ENCODE measurements around the gene TSR2. TPM values are rescaled to one million over a fixed set of nuclear protein-coding genes. Genes with fewer than 3 reads are reported as not detected.

The TSR2 gene
- total RNA-seq, 2 donors from 2014 or later, result 24.8 to 30.1 TPM

DNA sequence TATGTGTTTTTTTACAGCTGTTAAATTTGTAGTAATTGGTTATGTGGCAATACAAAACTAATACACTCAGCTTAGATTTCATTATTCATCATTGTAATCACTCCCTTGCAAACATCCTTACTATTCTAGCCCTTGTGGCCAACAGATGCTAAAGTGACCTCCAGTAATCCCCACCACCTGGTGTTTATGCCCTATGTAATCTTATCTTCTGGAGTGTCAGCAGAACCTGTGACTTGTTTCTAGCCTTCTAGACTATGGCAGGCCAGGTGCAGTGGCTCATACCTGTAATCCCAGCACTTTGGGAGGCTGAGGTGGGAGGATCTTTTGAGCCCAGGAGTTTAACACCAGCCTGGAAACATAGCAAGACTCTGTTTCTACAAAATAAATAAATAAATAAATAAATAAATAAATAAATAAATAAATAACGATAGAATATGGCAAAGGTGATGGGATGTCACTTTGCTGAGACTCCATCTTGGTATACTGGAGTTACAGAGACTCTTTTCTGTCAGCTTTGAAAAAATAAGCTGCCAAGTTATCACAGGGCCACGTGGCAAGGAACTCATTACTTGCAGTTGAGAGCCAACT, 12.3 kb upstream of the TSR2 start:
- Histone ChIP-seq H3K9me3 (no peaks in the 10 kb centered on the region), H3K4me3 (no peak overlapping the region), H3K36me3 (no peaks in the 10 kb centered on the region), H3K27ac (no peak overlapping the region), H3K27me3 (replicated peaks; ENCODE audit: insufficient read depth) (no peaks in the 10 kb centered on the region), H3K4me1 (ENCODE audit: control insufficient read depth in 1 of 2, low read depth in 2 of 2) (no peaks in the 10 kb centered on the region)
- DNase-seq (ENCODE audit: low spot score), result no peak
- no peak for TF ChIP-seq CTCF (IDR thresholded peaks at IDR 0.05)
- ATAC-seq (ENCODE audit: insufficient number of reproducible peaks, low FRiP score, low read depth), result no peak

GRCh38 chrX:54430519-54430918, 9.7 kb upstream of the TSR2 start:
- no peak for TF ChIP-seq CTCF (IDR thresholded peaks at IDR 0.05)
- DNase-seq (ENCODE audit: low spot score) (no peak), ATAC-seq (ENCODE audit: insufficient number of reproducible peaks, low FRiP score, low read depth) (no peak)
- Histone ChIP-seq H3K36me3 (no peaks in the 10 kb centered on the region), H3K27ac (no peak overlapping the region), H3K27me3 (replicated peaks; ENCODE audit: insufficient read depth) (no peaks in the 10 kb centered on the region), H3K9me3 (no peaks in the 10 kb centered on the region), H3K4me3 (no peak overlapping the region), H3K4me1 (ENCODE audit: control insufficient read depth in 1 of 2, low read depth in 2 of 2) (no peaks in the 10 kb centered on the region)

DNA sequence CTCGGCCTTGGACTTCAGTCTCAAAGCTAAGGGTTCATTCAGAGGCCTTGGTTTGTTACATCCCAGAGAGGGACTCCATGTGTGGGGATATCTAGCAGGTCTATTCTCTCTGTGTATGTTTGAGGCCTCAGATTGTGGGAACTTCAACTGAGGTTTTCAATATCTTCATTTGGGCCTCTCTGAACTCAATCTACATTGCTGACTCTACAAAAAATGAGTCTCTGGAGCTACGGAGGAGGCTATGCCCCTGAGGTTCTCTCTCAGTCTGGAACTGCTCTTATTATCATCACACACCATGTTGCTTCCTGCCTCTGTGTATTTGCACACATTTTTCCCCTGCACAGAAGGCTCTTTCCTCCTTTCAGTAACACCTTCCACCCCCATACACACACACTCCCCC, 5.1 kb upstream of the TSR2 start:
- Histone ChIP-seq H3K36me3 (no peaks in the 10 kb centered on the region), H3K27ac (no peak overlapping the region), H3K4me1 (ENCODE audit: control insufficient read depth in 1 of 2, low read depth in 2 of 2) (no peaks in the 10 kb centered on the region), H3K4me3 (no peak overlapping the region), H3K27me3 (replicated peaks; ENCODE audit: insufficient read depth) (no peaks in the 10 kb centered on the region), H3K9me3 (no peaks in the 10 kb centered on the region)
- TF ChIP-seq CTCF (IDR thresholded peaks at IDR 0.05), result no peak
- no peak for DNase-seq (ENCODE audit: low spot score)
- ATAC-seq (ENCODE audit: insufficient number of reproducible peaks, low FRiP score, low read depth), result no peak

GRCh38 chrX:54442790-54443189, 2.6 kb downstream of the TSR2 start:
- no peak overlapping the region for H3K4me3 ChIP-seq
- no peak for TF ChIP-seq CTCF (IDR thresholded peaks at IDR 0.05)
- DNase-seq (ENCODE audit: low spot score) (no peak), ATAC-seq (ENCODE audit: insufficient number of reproducible peaks, low FRiP score, low read depth) (no peak)
- H3K9me3 ChIP-seq, result no peaks in the 10 kb centered on the region
- peaks cover 7 to 13% of the 10 kb centered on the region in 2 donors for H3K4me1 ChIP-seq (ENCODE audit: control insufficient read depth in 1 of 2, low read depth in 2 of 2)
- no peaks in the 10 kb centered on the region for H3K27me3 ChIP-seq (replicated peaks; ENCODE audit: insufficient read depth)
- peaks cover 3% of the 10 kb centered on the region for H3K36me3 ChIP-seq
- no peak overlapping the region for H3K27ac ChIP-seq

GRCh38 chrX:54444752-54445151, 4.5 kb downstream of the TSR2 start:
- no peak overlapping the region for H3K27ac ChIP-seq
- H3K36me3 ChIP-seq, result peaks cover 3% of the 10 kb centered on the region
- no peaks in the 10 kb centered on the region for H3K27me3 ChIP-seq (replicated peaks; ENCODE audit: insufficient read depth)
- peaks cover 7 to 13% of the 10 kb centered on the region in 2 donors for H3K4me1 ChIP-seq (ENCODE audit: control insufficient read depth in 1 of 2, low read depth in 2 of 2)
- TF ChIP-seq CTCF (IDR thresholded peaks at IDR 0.05), result no peak
- ATAC-seq (ENCODE audit: insufficient number of reproducible peaks, low FRiP score, low read depth) (no peak), DNase-seq (ENCODE audit: low spot score) (no peak)
- no peaks in the 10 kb centered on the region for H3K9me3 ChIP-seq
- no peak overlapping the region for H3K4me3 ChIP-seq

Data from thoracic aorta (tissue), 2 donors.